Stomach smooth muscle (tissue), 2 donors: ENCODE measurements around the gene JAKMIP2.
"Not testable (repeated sequence)": the region's sequence is repeated elsewhere in the genome, so short reads cannot be mapped to it uniquely, and the experiment has no call there.

Source experiments
- H3K27ac ChIP-seq: one replicate; pipeline ENCODE4 v1.7.0; 2013; ENCODE audit warnings: mild to moderate bottlenecking, low read length, inconsistent platforms
- H3K27me3 ChIP-seq, 2 donors: one replicate each; pipeline ENCODE4 v1.7.0; 2013; ENCODE audit warnings: low read length in 2 of 2; ENCODE audit not compliant: insufficient read depth in 2 of 2, control insufficient read depth in 1 of 2
- H3K36me3 ChIP-seq, 2 donors: one replicate each; pipeline ENCODE4 v1.7.0; 2013; ENCODE audit warnings: low read length in 2 of 2; ENCODE audit not compliant: control insufficient read depth in 2 of 2, insufficient read depth in 2 of 2
- H3K4me1 ChIP-seq: one replicate; pipeline ENCODE4 v1.7.0; 2013; ENCODE audit warnings: low read length; ENCODE audit not compliant: control insufficient read depth, insufficient read depth
- H3K4me3 ChIP-seq, 2 donors: one replicate each; pipeline ENCODE4 v1.7.0; 2013; ENCODE audit warnings: low read length in 2 of 2
- H3K9ac ChIP-seq, 2 donors: one replicate each; pipeline ENCODE4 v1.7.0; 2013; ENCODE audit warnings: low read length in 2 of 2, mild to moderate bottlenecking in 1 of 2
- H3K9me3 ChIP-seq, 2 donors: one replicate each; pipeline ENCODE4 v1.7.0; 2013; ENCODE audit warnings: low read length in 2 of 2; ENCODE audit not compliant: control insufficient read depth in 2 of 2
- donor health status: healthy.
- donor health status: Pancreatic carcinoma.

Gene JAKMIP2

DNA sequence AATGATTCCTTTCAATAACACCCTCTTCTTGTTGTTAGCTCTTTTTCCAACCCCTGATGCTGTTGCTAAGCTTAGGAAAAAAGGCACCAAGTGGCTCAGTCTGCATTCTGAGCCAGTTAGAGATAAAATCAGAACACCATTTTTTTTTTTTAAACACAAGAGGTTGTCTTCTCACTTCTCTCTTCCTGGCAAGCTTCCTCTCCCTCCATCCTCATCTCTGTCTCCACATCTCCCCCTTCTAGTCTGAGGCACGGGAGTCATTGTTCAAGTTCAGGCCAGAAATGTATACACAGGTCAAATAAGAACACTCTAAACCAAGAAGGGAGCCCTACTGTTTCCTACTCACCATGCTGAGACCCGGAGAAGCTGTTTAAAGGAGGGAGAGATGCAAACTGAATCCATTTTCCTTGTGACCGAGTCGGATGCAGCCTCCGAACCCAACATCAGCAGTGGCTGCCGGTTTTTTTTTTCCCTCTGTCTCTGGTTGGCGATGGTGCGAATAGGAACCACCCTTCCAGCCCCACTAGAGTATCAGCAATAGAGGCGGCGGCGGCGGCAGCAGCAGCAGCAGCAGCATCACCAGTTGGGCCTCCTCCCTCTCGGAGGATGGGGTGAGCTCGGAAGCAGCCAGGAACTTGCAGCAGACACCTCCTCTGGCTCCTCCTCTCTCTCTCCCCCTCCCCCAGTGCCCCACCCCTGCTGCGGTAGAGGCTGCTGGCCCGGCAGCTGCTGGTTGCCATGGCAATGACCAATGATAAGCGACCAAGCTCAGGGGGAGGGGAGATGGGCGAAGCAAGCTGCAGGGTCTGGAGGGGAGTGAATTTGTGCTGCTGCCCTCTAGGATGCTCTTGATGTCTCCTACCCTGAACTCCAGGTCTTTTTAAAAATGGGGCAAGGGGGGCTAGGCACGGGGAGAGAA lies at the start of gene JAKMIP2:
Gene JAKMIP2 (minus strand): TSS at position 619 of the 919 bp plus-strand sequence. CDS start 110,922 bp downstream, outside the sequence.
- Histone ChIP-seq H3K4me3 (peak within 1 kb of the TSS; percentile 66 to 72), H3K9ac (peak within 1 kb of the TSS; percentile 51 to 54), H3K27ac (peak within 1 kb of the TSS; percentile 42)

DNA sequence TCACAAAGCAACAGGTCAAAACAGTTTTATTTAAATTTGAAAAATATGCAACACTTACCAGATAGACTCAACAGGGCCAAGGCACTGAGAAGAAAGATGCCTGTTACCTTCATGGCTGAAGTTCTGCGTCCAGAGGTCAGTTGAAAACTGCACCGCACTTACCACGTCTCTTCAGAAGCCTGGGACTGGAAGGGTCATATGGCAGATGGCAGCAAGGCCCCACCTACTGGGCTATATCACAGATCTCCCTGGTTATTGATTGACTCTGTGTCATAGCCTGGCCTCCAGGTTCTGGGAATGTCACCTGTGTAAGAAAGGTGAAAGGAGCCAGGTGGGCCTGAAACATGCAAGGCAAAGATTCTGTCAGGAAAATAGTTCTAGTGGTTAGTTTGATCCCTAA lies 48.9 kb upstream of the JAKMIP2 start, which contains the start of gene SPINK1:
Gene SPINK1 (minus strand): TSS at position 207 of the 400 bp plus-strand sequence. CDS start 94 bp downstream, at position 113.
- H3K9me3 ChIP-seq = no peaks in the 10 kb centered on the region
- H3K27ac ChIP-seq = no peak within 1 kb of the TSS
- H3K4me3 ChIP-seq = no peak within 1 kb of the TSS
- H3K9ac ChIP-seq = no peak within 1 kb of the TSS
- H3K36me3 ChIP-seq = no peaks in the 10 kb centered on the region
- H3K4me1 ChIP-seq = no peaks in the 10 kb centered on the region
- H3K27me3 ChIP-seq = no peaks in the 10 kb centered on the region

More for the DNA sequence above, at the start of gene JAKMIP2:
- Histone ChIP-seq H3K27me3 (no peaks in the 10 kb centered on the region), H3K36me3 (no peaks in the 10 kb centered on the region), H3K4me1 (no peaks in the 10 kb centered on the region), H3K9me3 (no peaks in the 10 kb centered on the region)

DNA sequence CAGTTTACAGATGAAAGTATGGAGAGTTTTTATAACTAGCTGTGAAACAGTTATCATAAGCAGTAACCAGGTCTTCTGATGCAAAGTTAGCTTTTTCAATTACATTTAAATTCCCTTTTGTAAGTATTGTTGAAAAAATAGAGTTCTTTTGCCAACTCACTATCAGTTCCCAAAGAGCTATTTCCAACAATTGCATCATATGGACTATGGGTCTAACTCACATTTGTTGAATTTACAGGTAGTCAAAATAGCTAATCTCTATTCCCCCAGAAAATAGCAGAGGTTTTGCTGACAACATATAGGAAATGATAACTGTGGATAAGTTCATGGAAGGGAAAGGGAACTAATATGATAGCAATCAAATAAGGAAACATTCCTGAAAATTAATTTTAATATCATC lies 47.5 kb upstream of the JAKMIP2 start:
- Histone ChIP-seq H3K27me3 (no peaks in the 10 kb centered on the region), H3K27ac (no peak overlapping the region), H3K36me3 (no peaks in the 10 kb centered on the region), H3K4me1 (no peaks in the 10 kb centered on the region), H3K9ac (no peak overlapping the region), H3K4me3 (no peak overlapping the region), H3K9me3 (no peaks in the 10 kb centered on the region)

DNA sequence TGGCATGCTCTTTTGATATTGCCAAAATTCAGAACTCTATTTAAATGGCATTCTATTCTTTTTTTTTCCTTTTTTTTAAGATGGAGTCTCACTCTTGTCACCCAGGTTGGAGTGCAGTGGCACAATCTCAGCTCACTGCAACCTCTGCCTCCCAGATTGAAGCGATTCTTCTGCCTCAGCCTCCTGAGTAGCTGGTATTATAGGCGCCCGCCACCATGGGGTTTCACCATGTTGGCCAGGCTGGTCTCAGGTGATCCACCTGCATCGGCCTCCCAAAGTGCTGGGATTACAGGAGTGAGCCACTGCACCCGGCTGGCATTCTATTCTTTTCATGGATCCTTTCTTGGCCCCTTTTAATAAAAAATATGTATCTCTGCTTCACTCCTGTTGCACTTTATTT lies 44.5 kb upstream of the JAKMIP2 start:
- H3K9ac ChIP-seq, H3K4me3 ChIP-seq, H3K36me3 ChIP-seq, H3K9me3 ChIP-seq, H3K4me1 ChIP-seq, H3K27me3 ChIP-seq, H3K27ac ChIP-seq: not testable (repeated sequence)

DNA sequence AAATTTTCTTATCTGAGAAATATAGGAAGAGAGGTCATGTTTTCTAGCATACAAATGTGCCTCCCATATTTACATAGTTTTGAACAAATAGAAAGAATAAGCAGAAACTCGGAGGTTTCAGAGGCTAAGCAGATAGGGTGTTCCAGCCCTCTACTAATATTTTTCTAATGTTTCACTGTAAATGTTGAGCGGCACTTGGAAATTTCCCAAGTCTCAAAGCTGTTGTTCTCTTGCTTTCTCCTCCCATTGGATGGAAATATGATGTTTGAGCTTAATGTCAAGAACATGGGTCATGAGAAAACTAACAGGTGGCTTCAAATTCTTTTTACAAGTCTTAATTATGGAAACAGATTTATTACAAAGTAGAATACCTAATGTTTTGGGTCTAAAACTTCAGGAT lies 43.8 kb upstream of the JAKMIP2 start:
- Histone ChIP-seq H3K9me3 (no peaks in the 10 kb centered on the region), H3K36me3 (no peaks in the 10 kb centered on the region), H3K4me3 (no peak overlapping the region), H3K4me1 (no peaks in the 10 kb centered on the region), H3K27ac (no peak overlapping the region), H3K27me3 (no peaks in the 10 kb centered on the region), H3K9ac (no peak overlapping the region)

DNA sequence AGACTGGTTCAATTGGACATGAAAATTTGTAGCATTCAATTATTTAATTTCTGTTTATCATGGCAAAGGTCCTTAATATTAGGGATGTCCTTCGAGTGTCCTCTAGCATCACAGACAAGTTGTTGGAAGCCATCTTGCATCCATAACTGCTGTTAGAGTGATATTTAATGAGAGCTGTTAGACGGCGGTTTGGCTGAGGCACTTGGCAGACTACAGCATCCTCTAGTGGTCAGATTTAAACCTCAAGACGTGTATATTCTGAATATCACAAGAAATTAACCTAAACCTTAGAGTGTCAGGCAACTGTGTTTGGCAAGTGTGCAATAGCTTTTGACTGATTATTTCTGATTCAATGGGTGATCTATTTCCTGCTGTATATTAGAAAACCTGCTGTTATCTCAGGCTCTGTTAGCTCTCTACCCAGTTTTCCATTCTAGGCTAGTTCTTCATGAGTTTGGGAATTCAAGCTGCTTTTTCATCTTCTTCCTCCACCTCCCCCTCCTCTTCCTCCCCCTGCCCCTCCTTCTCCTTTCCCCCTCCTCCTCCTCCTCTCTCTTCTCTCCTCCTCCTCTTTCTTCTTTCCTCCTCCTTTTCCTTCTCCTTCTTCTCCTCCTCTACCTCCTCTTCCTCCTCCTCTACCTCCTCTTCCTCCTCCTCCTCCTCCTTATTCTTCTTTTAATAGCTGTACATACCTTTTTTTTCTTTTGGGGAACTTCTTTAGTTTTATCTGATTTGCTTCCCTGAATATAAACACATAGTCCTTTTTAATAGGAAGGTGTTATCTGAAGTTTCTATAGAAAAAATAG lies 40.4 kb upstream of the JAKMIP2 start:
- Histone ChIP-seq H3K27ac (no peak overlapping the region), H3K9ac (no peak overlapping the region), H3K4me3 (no peak overlapping the region), H3K27me3 (no peaks in the 10 kb centered on the region), H3K36me3 (no peaks in the 10 kb centered on the region), H3K9me3 (no peaks in the 10 kb centered on the region), H3K4me1 (no peaks in the 10 kb centered on the region)

DNA sequence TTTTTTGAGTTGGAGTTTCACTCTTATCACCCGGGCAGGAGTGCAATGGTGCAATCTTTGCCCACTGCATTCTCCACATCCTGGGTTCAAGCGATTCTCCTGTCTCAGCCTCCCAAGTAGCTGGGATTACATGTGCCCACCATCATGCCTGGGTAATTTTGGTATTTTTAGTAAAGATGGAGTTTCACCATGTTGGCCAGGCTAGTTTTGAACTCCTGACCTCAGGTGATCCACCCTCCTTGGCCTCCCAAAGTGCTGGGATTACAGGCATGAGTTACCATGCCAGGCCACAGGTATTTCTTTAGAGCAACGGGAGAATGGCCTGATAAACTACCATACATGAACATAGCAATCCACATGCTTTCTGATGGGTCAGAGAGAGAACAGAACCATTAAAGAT lies 39.7 kb upstream of the JAKMIP2 start:
- not testable (repeated sequence) for H3K9ac ChIP-seq, H3K4me1 ChIP-seq, H3K9me3 ChIP-seq, H3K36me3 ChIP-seq, H3K27ac ChIP-seq, H3K27me3 ChIP-seq, H3K4me3 ChIP-seq

DNA sequence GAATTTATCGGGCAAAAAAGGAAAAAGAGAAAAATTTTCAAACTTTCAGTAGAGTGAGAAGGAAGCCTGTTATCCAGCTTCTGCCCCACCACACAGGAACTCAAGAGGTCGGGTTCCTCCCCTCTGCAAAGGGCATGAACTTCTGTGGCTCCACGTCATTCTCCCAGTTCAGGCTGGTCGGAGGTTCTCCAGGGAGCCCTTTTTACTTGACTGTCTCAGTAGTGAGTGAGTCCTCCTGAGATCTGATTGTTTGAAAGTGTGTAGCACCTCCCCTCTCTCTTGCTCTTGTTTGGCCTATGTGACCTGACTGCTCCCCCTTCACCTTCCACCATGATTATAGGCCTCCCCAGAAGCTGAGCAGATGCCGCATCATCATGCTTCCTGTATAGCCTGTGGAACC lies 39.2 kb upstream of the JAKMIP2 start:
- Histone ChIP-seq H3K36me3 (no peaks in the 10 kb centered on the region), H3K4me3 (no peak overlapping the region), H3K27ac (no peak overlapping the region), H3K9me3 (no peaks in the 10 kb centered on the region), H3K4me1 (no peaks in the 10 kb centered on the region), H3K27me3 (no peaks in the 10 kb centered on the region), H3K9ac (no peak overlapping the region)

DNA sequence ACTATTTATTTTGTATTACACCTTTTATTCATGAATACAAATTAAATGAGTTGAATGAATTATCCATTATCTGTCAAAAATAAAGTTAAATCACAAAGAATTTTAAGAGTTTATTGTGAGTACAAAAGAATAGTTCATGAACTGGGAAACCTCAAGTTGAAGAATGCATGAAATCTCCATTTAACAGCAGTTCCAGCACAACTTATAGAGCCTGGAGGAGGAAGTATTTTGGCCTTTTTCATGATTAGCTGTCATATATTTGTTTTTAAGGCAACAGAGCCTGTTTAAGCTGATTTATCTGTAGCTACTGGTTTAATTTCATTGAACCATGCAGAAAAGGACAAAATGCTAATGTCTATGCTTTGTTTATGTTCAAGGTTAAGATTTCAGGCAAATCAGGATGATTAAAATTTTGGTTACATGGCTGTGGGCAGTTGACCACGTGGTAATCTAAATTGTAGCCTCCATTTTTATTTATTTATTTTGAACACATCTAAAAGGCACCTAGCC lies 36.8 kb upstream of the JAKMIP2 start:
- no peak overlapping the region for H3K27ac ChIP-seq
- H3K4me1 ChIP-seq = no peaks in the 10 kb centered on the region
- no peaks in the 10 kb centered on the region for H3K27me3 ChIP-seq
- H3K9me3 ChIP-seq = no peaks in the 10 kb centered on the region
- no peaks in the 10 kb centered on the region for H3K36me3 ChIP-seq
- no peak overlapping the region for H3K4me3 ChIP-seq
- H3K9ac ChIP-seq = no peak overlapping the region

DNA sequence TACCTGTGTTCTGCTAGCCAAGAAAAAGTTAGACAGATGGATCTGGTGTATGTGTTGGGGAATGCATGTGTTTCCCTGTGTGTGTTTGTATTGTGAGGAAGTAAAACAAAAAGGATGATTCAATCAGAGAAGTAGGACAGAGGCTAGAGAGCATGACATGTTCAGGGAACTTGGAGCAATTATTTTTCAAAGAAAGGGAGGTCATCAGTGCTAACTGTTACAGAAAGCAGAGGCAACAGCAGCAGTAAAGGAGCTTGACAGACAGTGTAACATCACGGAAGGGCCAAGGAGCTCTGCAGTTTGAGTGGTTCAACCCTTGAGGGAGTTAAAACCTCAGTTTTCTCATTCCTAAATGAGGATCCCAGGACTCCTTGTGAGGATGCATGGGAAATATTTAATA lies 35.8 kb upstream of the JAKMIP2 start:
- Histone ChIP-seq H3K36me3 (no peaks in the 10 kb centered on the region), H3K27ac (no peak overlapping the region)

More for the DNA sequence above, 35.8 kb upstream of the JAKMIP2 start:
- H3K4me1 ChIP-seq = no peaks in the 10 kb centered on the region
- no peaks in the 10 kb centered on the region for H3K27me3 ChIP-seq
- H3K4me3 ChIP-seq = no peak overlapping the region
- H3K9ac ChIP-seq = no peak overlapping the region
- no peaks in the 10 kb centered on the region for H3K9me3 ChIP-seq
